Measurements from ENCODE around the gene GABRG1. TPM values are rescaled to one million over a fixed set of nuclear protein-coding genes. Genes with fewer than 3 reads are reported as not detected.
A peak's percentile ranks its signal among the peaks of the same experiment; 100 is the strongest.

The GABRG1 gene
- total and polyA plus RNA-seq, 2 of the 13 experiments (the other 11 are each of a cell fraction or from before 2014, with no cell fraction given) = 0.03 TPM; not detected in 1

- TF ChIP-seq HMGXB3 (CRISPR knock-in tag; IDR thresholded peaks at IDR 0.05; ENCODE audit: borderline replicate concordance) = no peak
- TF ChIP-seq ZNF30 (CRISPR knock-in tag; IDR thresholded peaks at IDR 0.05) = no peak
- TF ChIP-seq CHD4 (IDR thresholded peaks at IDR 0.05; ENCODE audit: borderline replicate concordance, low read length) = no peak
- TF ChIP-seq JUND (CRISPR knock-in tag; IDR thresholded peaks at IDR 0.05) = no peak
Observed at GRCh38 chr4:45989775-45990174, 134.1 kb downstream of the GABRG1 start (continued).

DNA sequence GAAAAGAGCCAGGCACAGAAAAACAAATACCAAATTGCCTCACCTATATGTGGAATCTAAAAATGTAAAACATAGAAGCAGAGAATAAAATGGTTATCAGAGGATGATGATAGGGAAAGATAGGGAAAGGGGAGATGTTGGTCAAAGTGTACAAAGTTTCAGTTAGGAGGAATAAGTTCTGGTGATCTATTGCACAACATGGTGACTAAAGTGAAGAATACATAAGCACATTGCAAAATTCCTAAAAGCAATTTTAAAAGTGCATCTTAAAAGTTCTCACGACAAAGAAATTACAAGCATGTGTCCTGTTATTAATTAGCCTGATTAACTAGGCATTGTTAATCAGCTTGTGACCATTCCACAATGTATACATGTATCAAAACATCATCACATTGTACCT, 136.0 kb downstream of the GABRG1 start:
- no TSS peak for BruUV-seq (replicated peaks)
- CTCF ChIA-PET (ENCODE audit: low intra/inter-chr PET ratio, low total read pairs) = no interaction called here
- FAIRE-seq = no peak

More for the DNA sequence above, 136.0 kb downstream of the GABRG1 start:
- H4K20me1 ChIP-seq (ENCODE audit: insufficient read depth, low read length) = no peaks in the 10 kb centered on the region
- H3K27me3 ChIP-seq (ENCODE audit: control insufficient read depth in 1 of 2, insufficient read depth in 2 of 2, low read length in 2 of 2) = no peaks in the 10 kb centered on the region
- H3K4me3 ChIP-seq (replicated peaks in 1 of 3; ENCODE audit: insufficient read depth in 1 of 3, low read depth in 2 of 3, low read length in 3 of 3) = no peak overlapping the region
- no peak for TF ChIP-seq NR3C1 (CRISPR knock-in tag; IDR thresholded peaks at IDR 0.05)
- TF ChIP-seq CEBPB (IDR thresholded peaks at IDR 0.05; ENCODE audit: borderline replicate concordance, low read depth, low read length) = peak; percentile 61
- no peak for TF ChIP-seq ZNF512B (CRISPR knock-in tag; IDR thresholded peaks at IDR 0.05; ENCODE audit: borderline replicate concordance)
- H3K27ac ChIP-seq (ENCODE audit: extremely low read length, insufficient read depth, low read length) = no peak overlapping the region
- DNase-seq (ENCODE audit: low spot score) (no peak), ATAC-seq (no peak)
- H3K9ac ChIP-seq (ENCODE audit: insufficient read depth, low read depth, low read length) = no peak overlapping the region
- H3K36me3 ChIP-seq (replicated peaks in 1 of 2; ENCODE audit: control insufficient read depth in 1 of 2, insufficient read depth in 2 of 2, low read length in 2 of 2) = no peaks in the 10 kb centered on the region
- no peaks in the 10 kb centered on the region for H3K9me3 ChIP-seq (ENCODE audit: low read length)
- H3K4me2 ChIP-seq (ENCODE audit: low read depth, low read length) = no peak overlapping the region
- POLR2A ChIA-PET = no interaction called here
- WGBS (ENCODE audit: low lambda C conversion rate) = 0% methylated on average over 1 of the region's 1 CpG
- in situ Hi-C loops (cut with HindIII; ENCODE audit: extremely low pct_ligation_motif_present, low pct_unique_long_range_greater_than_20kb) = no loop called here
- H3K79me2 ChIP-seq (ENCODE audit: insufficient read depth, low read length) = no peaks in the 10 kb centered on the region
- H2AFZ ChIP-seq (ENCODE audit: low read length) = no peak overlapping the region
- intact Hi-C loops (cut with micrococcal nuclease; ENCODE audit: unreplicated experiment) = no loop called here
- H3K4me1 ChIP-seq (ENCODE audit: insufficient read depth, low read length) = no peaks in the 10 kb centered on the region
